ENCODE results near the gene C2orf80. TPM values are rescaled to one million over a fixed set of nuclear protein-coding genes. Genes with fewer than 3 reads are reported as not detected.

The C2orf80 gene
- total RNA-seq, 2 experiments from 2014 or later = not detected

DNA sequence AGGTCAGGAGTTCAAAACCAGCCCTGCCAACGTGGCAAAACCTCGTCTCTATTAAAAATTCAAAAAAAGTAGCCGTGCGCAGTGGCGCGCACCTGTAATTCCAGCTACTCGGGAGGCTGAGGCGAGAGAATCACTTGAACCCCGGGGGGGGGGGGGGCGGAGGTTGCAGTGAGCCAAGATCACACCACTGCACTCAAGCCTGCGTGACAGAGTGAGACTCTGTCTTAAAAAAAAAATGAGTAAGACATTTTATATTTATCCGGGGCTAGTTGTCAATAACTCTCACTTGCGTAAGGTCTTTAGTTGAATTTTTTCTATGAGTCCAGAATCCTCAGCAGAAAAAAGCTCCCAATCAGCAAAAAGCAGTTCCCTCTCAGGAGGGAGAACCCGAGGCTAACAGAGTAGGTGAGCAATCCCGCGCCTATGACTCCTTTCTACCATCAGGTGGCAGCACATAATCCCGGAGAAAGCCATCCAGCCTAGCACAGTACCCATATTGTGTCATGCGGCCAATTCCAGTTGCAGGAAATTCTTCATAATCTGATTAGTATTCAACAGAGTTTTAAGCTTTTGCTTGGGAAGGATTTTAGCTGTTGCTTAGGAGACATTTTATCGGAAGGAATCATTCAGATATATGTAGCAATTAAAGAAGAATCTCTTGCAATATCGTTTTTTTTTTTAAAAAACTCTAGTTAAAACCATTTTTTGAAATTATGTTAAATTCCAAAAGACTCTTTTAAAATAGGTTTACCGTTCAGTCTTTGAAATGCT, 14.6 kb downstream of the C2orf80 start:
- POLR2A ChIA-PET = interaction anchor here (0.6 to 1.5 kb wide), 2 partner anchors 79 to 114 kb away, joined by 3 read pairs; no protein-coding TSS in a partner anchor
- peaks cover 12% of the 10 kb centered on the region for H3K27me3 Mint-ChIP-seq (ENCODE audit: low read depth)
- no peak overlapping the region for H3K4me3 Mint-ChIP-seq
- DNase-seq (peak; percentile 70), ATAC-seq (peak; percentile 97)
- H3K27ac Mint-ChIP-seq = no peak overlapping the region
- H3K9me3 Mint-ChIP-seq (ENCODE audit: insufficient read depth) = no peaks in the 10 kb centered on the region
- CTCF ChIA-PET = interaction anchor here (0.5 to 3.5 kb wide), 30 partner anchors 9 to 1552 kb away, joined by 3 to 44 read pairs (median 4); partner anchors contain the start of genes C2orf80 and IDH1
- no peaks in the 10 kb centered on the region for H3K36me3 Mint-ChIP-seq (ENCODE audit: low read depth)
- peaks cover 3% of the 10 kb centered on the region for H3K4me1 Mint-ChIP-seq (ENCODE audit: low read depth)

DNA sequence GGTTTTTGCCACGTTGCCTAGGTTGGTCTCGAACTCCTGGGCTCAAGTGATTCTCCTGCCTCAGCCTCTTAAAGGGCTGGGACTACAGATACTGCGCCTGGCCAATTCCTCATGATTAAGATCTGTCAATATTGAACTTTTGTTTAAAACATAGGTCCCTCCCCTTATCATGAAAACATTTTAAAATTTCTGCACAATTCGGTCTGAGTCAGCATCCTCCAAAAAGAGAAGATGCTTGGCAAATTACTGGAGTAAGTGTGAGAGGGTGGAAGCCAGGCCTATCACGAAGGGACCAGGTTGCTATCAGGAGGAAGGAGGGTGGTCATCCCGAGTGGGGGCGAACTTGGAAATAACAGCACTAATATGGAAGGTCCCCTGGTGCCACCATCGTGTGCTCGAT, 15.7 kb downstream of the C2orf80 start:
- peaks cover 3% of the 10 kb centered on the region for H3K4me1 Mint-ChIP-seq (ENCODE audit: low read depth)
- no peaks in the 10 kb centered on the region for H3K36me3 Mint-ChIP-seq (ENCODE audit: low read depth)
- no peaks in the 10 kb centered on the region for H3K9me3 Mint-ChIP-seq (ENCODE audit: insufficient read depth)
- H3K27ac Mint-ChIP-seq = no peak overlapping the region
- no peak overlapping the region for H3K4me3 Mint-ChIP-seq
- CTCF ChIA-PET = interaction anchor here (1.1 to 3.5 kb wide), 8 partner anchors 10 to 181 kb away, joined by 4 to 44 read pairs (median 6); partner anchors contain the start of gene IDH1
- POLR2A ChIA-PET = no interaction called here
- peaks cover 16% of the 10 kb centered on the region for H3K27me3 Mint-ChIP-seq (ENCODE audit: low read depth)
- no peak for ATAC-seq
- no peak for DNase-seq

DNA sequence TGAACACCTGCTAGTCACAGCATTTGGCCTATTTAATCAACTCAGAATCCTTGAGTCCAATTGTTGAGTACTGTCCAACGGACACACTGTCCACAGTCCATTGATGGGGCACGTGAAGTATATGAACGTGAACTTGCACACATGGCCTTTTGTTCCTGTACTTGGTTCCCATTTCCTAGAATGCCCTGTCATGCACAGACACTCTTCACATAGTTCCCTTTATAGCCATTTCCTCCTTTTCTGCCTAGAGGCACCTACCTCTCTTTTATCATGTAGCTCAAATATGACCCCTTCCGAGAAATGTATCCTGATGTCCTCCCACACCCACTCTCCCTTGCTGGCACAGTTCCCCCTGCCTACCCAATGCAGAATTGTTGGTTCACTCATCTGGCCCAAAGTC, 17.7 kb downstream of the C2orf80 start:
- no peak for ATAC-seq

DNA sequence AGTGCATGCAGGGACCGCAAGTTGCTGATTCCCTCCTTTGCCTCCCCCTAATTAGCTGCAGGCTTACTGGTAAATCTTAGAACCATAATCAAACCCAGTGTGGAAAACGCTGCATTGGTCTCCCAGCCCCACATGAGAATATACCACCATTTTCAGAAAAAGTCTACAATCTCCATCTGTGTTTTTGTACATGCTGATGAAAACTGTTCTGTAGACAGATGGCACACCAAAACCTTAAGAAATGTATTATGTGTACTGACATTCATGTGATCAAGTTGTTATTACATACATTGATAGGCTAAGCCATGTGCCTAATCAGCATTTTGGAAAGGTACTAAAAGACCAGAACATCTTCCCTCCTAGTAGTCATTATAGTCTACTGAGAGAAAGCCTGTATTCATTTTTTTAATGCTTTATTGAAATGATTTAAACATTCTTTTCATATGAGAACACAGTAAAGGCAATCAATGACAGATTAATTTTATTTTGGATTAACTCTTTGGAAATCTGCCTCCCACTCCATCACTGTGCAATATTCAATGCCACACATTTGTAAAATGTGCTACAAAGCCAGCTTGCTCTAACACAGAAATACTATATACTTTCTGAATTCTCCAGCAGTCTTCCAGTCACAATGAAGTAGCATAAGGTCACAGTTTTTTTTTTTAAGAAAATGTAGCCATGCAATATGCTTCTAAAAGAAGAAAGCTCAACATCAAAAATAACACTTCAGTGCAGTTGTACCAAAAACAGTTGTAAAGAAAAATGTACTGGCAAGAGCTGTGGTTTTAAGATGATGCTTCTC, 24.7 kb downstream of the C2orf80 start:
- no peak for ATAC-seq
- DNase-seq = no peak
- H3K4me3 Mint-ChIP-seq = no peak overlapping the region

More for the DNA sequence above, 17.7 kb downstream of the C2orf80 start:
- no peak overlapping the region for H3K4me3 Mint-ChIP-seq
- H3K9me3 Mint-ChIP-seq (ENCODE audit: insufficient read depth) = no peaks in the 10 kb centered on the region
- peaks cover 3% of the 10 kb centered on the region for H3K4me1 Mint-ChIP-seq (ENCODE audit: low read depth)
- H3K27ac Mint-ChIP-seq = no peak overlapping the region
- no peak for DNase-seq
- H3K36me3 Mint-ChIP-seq (ENCODE audit: low read depth) = no peaks in the 10 kb centered on the region
- peaks cover 16% of the 10 kb centered on the region for H3K27me3 Mint-ChIP-seq (ENCODE audit: low read depth)
- ChIA-PET CTCF (no interaction called here), POLR2A (no interaction called here)

DNA sequence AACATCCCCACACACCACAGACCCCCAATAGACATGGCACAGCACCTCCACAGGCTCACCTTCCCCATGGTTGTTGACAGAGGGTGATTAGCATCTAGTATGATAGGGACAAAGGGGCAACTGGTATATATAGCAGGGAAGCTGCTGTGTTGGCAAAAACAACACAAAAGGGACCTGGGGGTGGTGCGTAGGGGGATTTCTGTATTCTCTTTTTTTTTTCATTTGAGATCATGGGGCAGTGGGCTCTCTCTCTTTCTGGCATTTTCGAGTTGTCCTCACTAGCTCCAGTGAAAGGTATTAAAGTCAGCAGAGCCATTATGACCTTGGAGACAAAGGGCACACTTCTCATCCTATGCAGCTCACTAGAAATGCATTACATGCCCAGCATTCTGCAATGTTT, 26.3 kb downstream of the C2orf80 start, which contains the start of gene CRYGA:
Gene CRYGA, minus strand, starts transcription at position 101 of the 400 bp plus-strand sequence. Its CDS starts 33 bp downstream, at position 68.
- ChIA-PET CTCF (no interaction called here), POLR2A (no interaction called here)
- DNase-seq (no peak), ATAC-seq (no peak)
- H3K27ac Mint-ChIP-seq = no peak within 1 kb of the TSS
- H3K9me3 Mint-ChIP-seq (ENCODE audit: insufficient read depth) = no peaks in the 10 kb centered on the region
- no peak within 1 kb of the TSS for H3K4me3 Mint-ChIP-seq
- H3K4me1 Mint-ChIP-seq (ENCODE audit: low read depth) = no peaks in the 10 kb centered on the region
- no peaks in the 10 kb centered on the region for H3K36me3 Mint-ChIP-seq (ENCODE audit: low read depth)
- peaks cover 18% of the 10 kb centered on the region for H3K27me3 Mint-ChIP-seq (ENCODE audit: low read depth)

More for the DNA sequence above, 24.7 kb downstream of the C2orf80 start:
- no peaks in the 10 kb centered on the region for H3K4me1 Mint-ChIP-seq (ENCODE audit: low read depth)
- no peaks in the 10 kb centered on the region for H3K36me3 Mint-ChIP-seq (ENCODE audit: low read depth)
- CTCF ChIA-PET = interaction anchor here (1.4 kb wide), 1 partner anchor 10 kb away, joined by 5 read pairs; no protein-coding TSS in a partner anchor
- no peak overlapping the region for H3K27ac Mint-ChIP-seq
- no peaks in the 10 kb centered on the region for H3K9me3 Mint-ChIP-seq (ENCODE audit: insufficient read depth)
- H3K27me3 Mint-ChIP-seq (ENCODE audit: low read depth) = peaks cover 21% of the 10 kb centered on the region
- POLR2A ChIA-PET = no interaction called here

DNA sequence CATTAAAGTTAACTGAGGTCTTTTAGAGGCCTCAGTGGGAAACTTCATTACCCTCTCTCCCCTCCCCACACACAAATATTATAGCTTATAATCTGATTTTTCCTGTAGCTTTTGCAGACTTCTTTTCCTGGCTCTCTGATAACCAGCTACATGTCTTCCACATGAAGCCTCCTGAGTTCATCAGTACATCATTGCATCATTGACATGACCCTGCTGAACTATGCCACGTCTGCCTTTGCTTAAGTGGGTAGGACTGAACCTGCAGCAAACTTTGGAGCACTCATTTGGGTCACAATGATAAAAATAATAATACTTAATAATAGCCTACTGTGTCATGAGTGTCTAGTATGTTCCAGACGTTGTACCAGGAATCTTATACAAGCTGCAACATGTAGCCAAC, 33.4 kb downstream of the C2orf80 start:
- H3K27me3 Mint-ChIP-seq (ENCODE audit: low read depth) = peaks cover 14% of the 10 kb centered on the region
- H3K4me3 Mint-ChIP-seq = no peak overlapping the region
- DNase-seq (no peak), ATAC-seq (no peak)
- no peaks in the 10 kb centered on the region for H3K4me1 Mint-ChIP-seq (ENCODE audit: low read depth)
- no peaks in the 10 kb centered on the region for H3K36me3 Mint-ChIP-seq (ENCODE audit: low read depth)
- ChIA-PET CTCF (interaction anchor here (3.0 kb wide), 1 partner anchor 19 kb away, joined by 17 read pairs; no protein-coding TSS in a partner anchor), POLR2A (no interaction called here)
- no peaks in the 10 kb centered on the region for H3K9me3 Mint-ChIP-seq (ENCODE audit: insufficient read depth)
- no peak overlapping the region for H3K27ac Mint-ChIP-seq

DNA sequence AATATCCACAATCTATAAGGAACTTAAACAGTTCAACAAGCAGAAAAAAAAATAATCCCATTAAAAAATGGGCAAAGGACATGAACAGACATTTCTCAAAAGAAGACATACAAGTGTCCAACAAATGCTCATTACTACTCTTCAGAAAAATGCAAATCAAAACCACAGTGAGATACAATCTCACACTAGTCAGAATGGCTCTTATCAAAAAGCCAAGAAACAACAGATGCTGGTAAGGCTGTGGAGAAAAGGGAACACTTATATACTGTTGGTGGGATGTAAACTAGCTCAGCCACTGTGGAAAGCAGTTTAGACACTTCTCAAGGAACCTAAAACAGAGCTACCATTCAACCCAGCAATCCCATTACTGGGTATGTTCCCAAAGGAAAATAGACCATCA, 36.7 kb downstream of the C2orf80 start:
- H3K36me3 Mint-ChIP-seq (ENCODE audit: low read depth) = no peaks in the 10 kb centered on the region
- H3K4me3 Mint-ChIP-seq = no peak overlapping the region
- H3K9me3 Mint-ChIP-seq (ENCODE audit: insufficient read depth) = no peaks in the 10 kb centered on the region
- ChIA-PET CTCF (interaction anchor here (1.7 kb wide), 1 partner anchor 22 kb away, joined by 4 read pairs; no protein-coding TSS in a partner anchor), POLR2A (no interaction called here)
- ATAC-seq = no peak
- DNase-seq = no peak
- no peaks in the 10 kb centered on the region for H3K4me1 Mint-ChIP-seq (ENCODE audit: low read depth)
- peaks cover 17% of the 10 kb centered on the region for H3K27me3 Mint-ChIP-seq (ENCODE audit: low read depth)
- no peak overlapping the region for H3K27ac Mint-ChIP-seq

DNA sequence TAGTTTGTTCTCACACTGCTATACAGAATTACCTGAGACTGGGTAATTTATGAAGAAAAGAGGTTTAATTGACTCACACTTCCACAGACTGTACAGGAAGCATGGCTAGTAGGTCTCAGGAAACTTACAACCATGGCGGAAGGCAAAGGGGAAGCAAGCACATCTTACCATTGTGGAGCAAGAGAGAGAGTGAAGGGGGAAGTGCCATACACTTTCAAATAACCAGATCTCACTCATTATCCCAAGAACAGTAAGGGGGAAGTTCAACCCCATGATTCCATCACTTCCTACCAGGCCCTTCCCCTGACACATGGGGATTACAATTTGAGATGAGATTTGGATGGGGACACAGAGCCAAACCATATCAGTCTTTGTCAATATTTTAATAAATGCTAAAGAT, 38.9 kb downstream of the C2orf80 start:
- H3K9me3 Mint-ChIP-seq (ENCODE audit: insufficient read depth) = no peaks in the 10 kb centered on the region
- H3K27me3 Mint-ChIP-seq (ENCODE audit: low read depth) = peaks cover 13% of the 10 kb centered on the region
- H3K4me3 Mint-ChIP-seq = no peak overlapping the region
- POLR2A ChIA-PET = no interaction called here
- no peak for DNase-seq
- CTCF ChIA-PET = no interaction called here
- no peak for ATAC-seq
- H3K27ac Mint-ChIP-seq = no peak overlapping the region
- no peaks in the 10 kb centered on the region for H3K36me3 Mint-ChIP-seq (ENCODE audit: low read depth)
- H3K4me1 Mint-ChIP-seq (ENCODE audit: low read depth) = no peaks in the 10 kb centered on the region

DNA sequence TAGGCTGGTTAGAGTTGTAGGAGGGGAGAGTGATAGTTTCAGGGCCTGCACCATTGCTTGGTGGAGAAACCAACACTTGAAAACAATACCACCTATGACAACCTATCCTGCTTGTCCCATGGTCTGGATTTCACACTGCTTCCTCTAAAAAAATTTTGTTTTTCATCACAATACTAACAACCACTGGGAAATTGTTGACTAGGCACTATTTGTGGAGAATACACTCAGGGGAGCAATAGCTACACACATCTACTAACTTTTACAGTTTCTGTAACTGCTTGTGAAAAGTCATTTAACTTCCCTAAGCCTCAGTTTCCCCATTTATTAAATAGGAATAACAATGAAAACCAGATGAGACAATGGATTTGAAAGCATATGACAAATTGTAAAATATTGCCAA, 39.7 kb downstream of the C2orf80 start:
- no peak for DNase-seq
- H3K27me3 Mint-ChIP-seq (ENCODE audit: low read depth) = peaks cover 13% of the 10 kb centered on the region
- no peak for ATAC-seq
- ChIA-PET POLR2A (no interaction called here), CTCF (interaction anchor here (1.1 to 1.4 kb wide), 2 partner anchors 10 to 25 kb away, joined by 3 read pairs; no protein-coding TSS in a partner anchor)
- H3K4me3 Mint-ChIP-seq = no peak overlapping the region
- H3K4me1 Mint-ChIP-seq (ENCODE audit: low read depth) = no peaks in the 10 kb centered on the region
- H3K36me3 Mint-ChIP-seq (ENCODE audit: low read depth) = no peaks in the 10 kb centered on the region
- no peak overlapping the region for H3K27ac Mint-ChIP-seq
- no peaks in the 10 kb centered on the region for H3K9me3 Mint-ChIP-seq (ENCODE audit: insufficient read depth)

DNA sequence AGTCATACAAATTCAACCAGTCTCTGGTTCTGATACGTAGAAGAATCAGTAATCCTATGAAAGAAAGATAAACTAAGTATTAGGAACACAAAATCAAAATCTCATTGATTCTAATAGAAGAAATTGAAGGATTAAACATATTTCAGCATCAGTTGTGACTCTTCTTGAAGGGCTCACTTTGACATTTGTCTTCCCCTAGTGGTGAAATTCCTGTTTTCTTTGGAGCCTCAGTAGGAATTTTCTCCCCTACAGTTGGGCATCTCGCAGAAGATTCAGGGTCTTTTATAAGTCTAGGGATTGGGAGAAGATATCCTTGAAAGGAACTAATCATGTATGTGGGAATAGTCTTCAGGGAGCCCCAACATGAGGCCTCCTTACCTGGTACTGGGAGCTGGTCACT, 41.0 kb downstream of the C2orf80 start:
- Mint-ChIP-seq H3K27me3 (ENCODE audit: low read depth) (peaks cover 13% of the 10 kb centered on the region), H3K36me3 (ENCODE audit: low read depth) (no peaks in the 10 kb centered on the region), H3K9me3 (ENCODE audit: insufficient read depth) (no peaks in the 10 kb centered on the region), H3K4me3 (no peak overlapping the region), H3K27ac (no peak overlapping the region), H3K4me1 (ENCODE audit: low read depth) (no peaks in the 10 kb centered on the region)
- no peak for ATAC-seq
- DNase-seq = no peak
- ChIA-PET POLR2A (no interaction called here), CTCF (interaction anchor here (0.6 to 1.4 kb wide), 3 partner anchors 8 to 27 kb away, joined by 3 read pairs; no protein-coding TSS in a partner anchor)

DNA sequence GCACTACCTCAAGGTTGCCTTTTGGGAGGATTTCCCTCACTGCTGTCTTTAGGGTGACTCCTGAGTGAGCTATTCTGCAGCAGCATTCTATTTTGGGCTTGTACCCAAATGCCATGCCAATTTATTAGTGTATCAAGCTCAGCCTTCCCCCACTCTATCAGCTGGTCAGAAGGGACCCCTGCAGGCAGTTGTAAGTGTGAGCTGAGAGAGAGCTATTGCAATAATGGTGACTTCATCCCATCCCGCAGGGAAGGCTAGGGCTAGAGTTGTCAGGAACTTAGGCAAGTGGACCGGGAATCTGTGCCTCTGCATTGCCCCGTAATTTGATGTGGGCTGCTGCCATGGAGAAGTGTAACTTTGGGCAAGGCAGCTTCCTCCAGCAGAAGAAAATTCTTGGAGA, 42.1 kb downstream of the C2orf80 start:
- no peak for DNase-seq
- no peak overlapping the region for H3K4me3 Mint-ChIP-seq
- H3K4me1 Mint-ChIP-seq (ENCODE audit: low read depth) = no peaks in the 10 kb centered on the region
- no peaks in the 10 kb centered on the region for H3K9me3 Mint-ChIP-seq (ENCODE audit: insufficient read depth)
- H3K27ac Mint-ChIP-seq = no peak overlapping the region
- POLR2A ChIA-PET = no interaction called here
- H3K36me3 Mint-ChIP-seq (ENCODE audit: low read depth) = no peaks in the 10 kb centered on the region
- H3K27me3 Mint-ChIP-seq (ENCODE audit: low read depth) = peaks cover 11% of the 10 kb centered on the region
- no peak for ATAC-seq
- CTCF ChIA-PET = no interaction called here

DNA sequence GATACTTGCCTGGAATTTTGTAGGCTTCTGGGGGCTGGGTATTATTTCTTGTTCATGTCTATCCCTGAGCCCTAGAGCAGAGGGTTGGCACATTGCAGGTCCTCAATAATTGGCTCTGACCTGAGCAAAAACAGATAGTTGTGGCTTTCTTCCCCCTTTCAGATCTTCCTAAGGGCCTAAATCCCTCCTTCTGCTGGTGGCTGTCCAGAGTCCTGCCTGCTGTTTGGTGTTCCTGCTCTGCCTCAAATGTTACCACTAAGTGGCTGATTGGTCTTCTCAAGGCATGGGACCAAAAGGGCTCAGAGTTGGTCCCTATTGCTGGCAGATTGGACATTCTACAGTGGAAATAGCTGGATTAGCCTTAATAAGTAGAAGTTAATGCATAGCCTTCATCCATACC, 42.8 kb downstream of the C2orf80 start:
- Mint-ChIP-seq H3K4me1 (ENCODE audit: low read depth) (no peaks in the 10 kb centered on the region), H3K36me3 (ENCODE audit: low read depth) (no peaks in the 10 kb centered on the region), H3K27me3 (ENCODE audit: low read depth) (peaks cover 6% of the 10 kb centered on the region), H3K27ac (no peak overlapping the region), H3K9me3 (ENCODE audit: insufficient read depth) (no peaks in the 10 kb centered on the region), H3K4me3 (no peak overlapping the region)
- CTCF ChIA-PET = no interaction called here
- POLR2A ChIA-PET = no interaction called here
- DNase-seq (no peak), ATAC-seq (no peak)

All from activated CD8-positive, alpha-beta T cell treated with anti-CD3 and anti-CD28 coated beads, Interleukin-2, amount 10 ng/mL, durations not matched to agents 7 days and 5 days (primary cell).